ENCODE results near the gene EPM2A.

DNA sequence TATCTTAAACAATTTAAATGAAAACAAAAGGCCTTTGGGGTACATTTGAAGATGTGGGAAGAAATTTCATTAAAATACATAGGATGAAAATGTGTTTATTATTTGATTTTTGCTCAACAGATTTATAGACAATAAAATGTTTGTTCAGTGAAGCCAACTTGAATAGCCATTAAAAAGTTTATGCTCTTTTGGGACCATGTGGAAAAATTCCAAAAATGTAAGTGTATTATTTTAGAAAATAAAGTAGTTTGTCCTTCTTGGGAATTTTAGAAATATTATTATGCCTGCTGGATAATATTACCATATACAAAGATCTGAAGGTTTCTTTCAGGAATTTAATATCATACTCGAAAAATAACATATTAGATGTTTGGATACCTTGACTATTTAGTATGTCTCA, 131.3 kb downstream of the EPM2A start:
- TF ChIP-seq FOXK2 (IDR thresholded peaks at IDR 0.05) (no peak), ZNF384 (IDR thresholded peaks at IDR 0.05) (no peak)

Measured in HEK293T (cell line).